Uterus (tissue), 2 donors: Measurements from ENCODE around the gene MED13L.

Experiments used
- POLR2A ChIP-seq, 2 donors: fragments of 450-650 bp; IDR thresholded peaks; one replicate each; pipeline ENCODE4 v1.6.1; 2016; ENCODE audit warnings: antibody characterized with exemption in 2 of 2, mild to moderate bottlenecking in 1 of 2, moderate library complexity in 1 of 2
- TF ChIP-seq, protein P1 (sequence below), 4 experiments: fragments of 200-600 bp in 2 of 4; fragments of 450-650 bp in 2 of 4; sonication (generic) in 2 of 4; IDR thresholded peaks; one replicate each; pipeline ENCODE4 v1.5.1; 2016 to 2019; ENCODE audit warnings: antibody characterized with exemption in 4 of 4, mild to moderate bottlenecking in 2 of 4, moderate library complexity in 1 of 4

- TF ChIP-seq, protein P1, sequence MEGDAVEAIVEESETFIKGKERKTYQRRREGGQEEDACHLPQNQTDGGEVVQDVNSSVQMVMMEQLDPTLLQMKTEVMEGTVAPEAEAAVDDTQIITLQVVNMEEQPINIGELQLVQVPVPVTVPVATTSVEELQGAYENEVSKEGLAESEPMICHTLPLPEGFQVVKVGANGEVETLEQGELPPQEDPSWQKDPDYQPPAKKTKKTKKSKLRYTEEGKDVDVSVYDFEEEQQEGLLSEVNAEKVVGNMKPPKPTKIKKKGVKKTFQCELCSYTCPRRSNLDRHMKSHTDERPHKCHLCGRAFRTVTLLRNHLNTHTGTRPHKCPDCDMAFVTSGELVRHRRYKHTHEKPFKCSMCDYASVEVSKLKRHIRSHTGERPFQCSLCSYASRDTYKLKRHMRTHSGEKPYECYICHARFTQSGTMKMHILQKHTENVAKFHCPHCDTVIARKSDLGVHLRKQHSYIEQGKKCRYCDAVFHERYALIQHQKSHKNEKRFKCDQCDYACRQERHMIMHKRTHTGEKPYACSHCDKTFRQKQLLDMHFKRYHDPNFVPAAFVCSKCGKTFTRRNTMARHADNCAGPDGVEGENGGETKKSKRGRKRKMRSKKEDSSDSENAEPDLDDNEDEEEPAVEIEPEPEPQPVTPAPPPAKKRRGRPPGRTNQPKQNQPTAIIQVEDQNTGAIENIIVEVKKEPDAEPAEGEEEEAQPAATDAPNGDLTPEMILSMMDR (IDR thresholded peaks at IDR 0.05), result no peak
- no peak for TF ChIP-seq POLR2A (IDR thresholded peaks at IDR 0.05)
Observed at GRCh38 chr12:116010467-116010866, 267.0 kb downstream of the MED13L start.
